Measurements from ENCODE around the gene DMBX1.

- TF ChIP-seq CTCF (IDR thresholded peaks at IDR 0.05) (no peak), POLR2A (IDR thresholded peaks at IDR 0.05) (no peak), POLR2AphosphoS5 (IDR thresholded peaks at IDR 0.05) (no peak)
These were observed 25.9 kb downstream of the DMBX1 start for GRCh38 chr1:46515576-46515975.

All from sigmoid colon (tissue), 4 donors.